SK-N-SH treated with all-trans-retinoic acid at 6 μM for 48 hours (cell line): ENCODE measurements around the gene ZNF423.

Experiments
- ATAC-seq: fragments of 200-7000 bp; cut with Tn5 transposase; 3 replicates; pipeline ENCODE4 v1.9.1; 2020; ENCODE audit warnings: mild to moderate bottlenecking, moderate library complexity
- ARNTL ChIP-seq: fragments of 450-650 bp; formaldehyde crosslinking; IDR thresholded peaks from 2 replicates; pipeline ENCODE4 v1.5.0; 2020; ENCODE audit warnings: low read depth, mild to moderate bottlenecking, moderate library complexity, borderline replicate concordance
- BACH2 ChIP-seq: fragments of 250-450 bp; sonication (Bioruptor Pico); IDR thresholded peaks from 2 replicates; pipeline ENCODE4 v1.9.0; 2021; ENCODE audit warnings: mild to moderate bottlenecking, borderline replicate concordance
- CREB5 ChIP-seq: fragments of 250-450 bp; sonication (Bioruptor Pico); IDR thresholded peaks from 2 replicates; pipeline ENCODE4 v1.5.1; 2020; ENCODE audit warnings: low read depth, mild to moderate bottlenecking, moderate library complexity
- CSDC2 ChIP-seq: fragments of 250-450 bp; sonication (Bioruptor Pico); IDR thresholded peaks from 2 replicates; pipeline ENCODE4 v1.5.0; 2020; ENCODE audit warnings: mild to moderate bottlenecking, moderate library complexity
- CSRNP3 ChIP-seq: fragments of 250-450 bp; sonication (Bioruptor Pico); IDR thresholded peaks from 2 replicates; pipeline ENCODE4 v1.5.1; 2021; ENCODE audit warnings: mild to moderate bottlenecking, moderate library complexity
- GLIS3 ChIP-seq: fragments of 250-450 bp; sonication (Bioruptor Pico); IDR thresholded peaks from 2 replicates; pipeline ENCODE4 v1.5.0; 2020; ENCODE audit warnings: mild to moderate bottlenecking, moderate library complexity
- ISL1 ChIP-seq: fragments of 250-450 bp; sonication (Bioruptor Pico); IDR thresholded peaks from 2 replicates; pipeline ENCODE4 v2.1.2; 2022; ENCODE audit warnings: mild to moderate bottlenecking, moderate library complexity
- OSR1 ChIP-seq: fragments of 250-450 bp; sonication (Bioruptor Pico); IDR thresholded peaks from 2 replicates; pipeline ENCODE4 v1.8.0; 2022; ENCODE audit warnings: moderate library complexity, mild to moderate bottlenecking, inconsistent platforms
- PATZ1 ChIP-seq: fragments of 250-450 bp; sonication (Bioruptor Pico); IDR thresholded peaks from 2 replicates; pipeline ENCODE4 v1.8.0; 2020; ENCODE audit warnings: mild to moderate bottlenecking, moderate library complexity, borderline replicate concordance
- PPARA ChIP-seq: fragments of 250-450 bp; sonication (Bioruptor Pico); IDR thresholded peaks from 2 replicates; pipeline ENCODE4 v1.5.0; 2020; ENCODE audit warnings: mild to moderate bottlenecking, borderline replicate concordance
- RARB ChIP-seq: fragments of 250-450 bp; sonication (Bioruptor Pico); IDR thresholded peaks from 2 replicates; pipeline ENCODE4 v1.8.0; 2021; ENCODE audit warnings: mild to moderate bottlenecking, moderate library complexity
- SNAI2 ChIP-seq: fragments of 250-450 bp; sonication (Bioruptor Pico); IDR thresholded peaks from 2 replicates; pipeline ENCODE4 v1.5.0; 2020; ENCODE audit warnings: mild to moderate bottlenecking, moderate library complexity
- TCF4 ChIP-seq: fragments of 250-450 bp; sonication (Bioruptor Pico); IDR thresholded peaks from 2 replicates; pipeline ENCODE4 v1.8.0; 2021; ENCODE audit warnings: mild to moderate bottlenecking, moderate library complexity, borderline replicate concordance
- TOX ChIP-seq: fragments of 250-450 bp; sonication (Bioruptor Pico); IDR thresholded peaks from 2 replicates; pipeline ENCODE4 v1.8.0; 2021; ENCODE audit warnings: mild to moderate bottlenecking, moderate library complexity, borderline replicate concordance
- TSHZ2 ChIP-seq: fragments of 250-450 bp; sonication (Bioruptor Pico); IDR thresholded peaks from 2 replicates; pipeline ENCODE4 v1.5.0; 2020; ENCODE audit warnings: mild to moderate bottlenecking, moderate library complexity
- ZC3H10 ChIP-seq: fragments of 250-450 bp; sonication (Bioruptor Pico); IDR thresholded peaks from 2 replicates; pipeline ENCODE4 v1.5.1; 2021; ENCODE audit warnings: mild to moderate bottlenecking, moderate library complexity
- ZFP3 ChIP-seq: fragments of 250-450 bp; sonication (Bioruptor Pico); IDR thresholded peaks from 2 replicates; pipeline ENCODE4 v1.5.0; 2020; ENCODE audit warnings: mild to moderate bottlenecking, moderate library complexity
- ZFP30 ChIP-seq: fragments of 450-650 bp; formaldehyde crosslinking; IDR thresholded peaks from 2 replicates; pipeline ENCODE4 v1.5.0; 2022; ENCODE audit warnings: mild to moderate bottlenecking, moderate library complexity
- ZNF565 ChIP-seq: fragments of 450-650 bp; formaldehyde crosslinking; conservative IDR thresholded peaks from 2 replicates; pipeline ENCODE4 v1.5.0; 2020; ENCODE audit warnings: low read depth, mild to moderate bottlenecking, moderate library complexity
- ZNF70 ChIP-seq: fragments of 450-650 bp; formaldehyde crosslinking; IDR thresholded peaks from 2 replicates; pipeline ENCODE4 v1.5.0; 2020; ENCODE audit warnings: mild to moderate bottlenecking, moderate library complexity
- ZNF8 ChIP-seq: fragments of 450-650 bp; formaldehyde crosslinking; IDR thresholded peaks from 2 replicates; pipeline ENCODE4 v1.5.0; 2020; ENCODE audit warnings: mild to moderate bottlenecking, moderate library complexity
- TF ChIP-seq, protein P1 (sequence below): fragments of 250-450 bp; sonication (Bioruptor Pico); IDR thresholded peaks from 2 replicates; pipeline ENCODE4 v1.8.0; 2021; ENCODE audit warnings: low read depth, mild to moderate bottlenecking, moderate library complexity, borderline replicate concordance

Gene ZNF423

DNA sequence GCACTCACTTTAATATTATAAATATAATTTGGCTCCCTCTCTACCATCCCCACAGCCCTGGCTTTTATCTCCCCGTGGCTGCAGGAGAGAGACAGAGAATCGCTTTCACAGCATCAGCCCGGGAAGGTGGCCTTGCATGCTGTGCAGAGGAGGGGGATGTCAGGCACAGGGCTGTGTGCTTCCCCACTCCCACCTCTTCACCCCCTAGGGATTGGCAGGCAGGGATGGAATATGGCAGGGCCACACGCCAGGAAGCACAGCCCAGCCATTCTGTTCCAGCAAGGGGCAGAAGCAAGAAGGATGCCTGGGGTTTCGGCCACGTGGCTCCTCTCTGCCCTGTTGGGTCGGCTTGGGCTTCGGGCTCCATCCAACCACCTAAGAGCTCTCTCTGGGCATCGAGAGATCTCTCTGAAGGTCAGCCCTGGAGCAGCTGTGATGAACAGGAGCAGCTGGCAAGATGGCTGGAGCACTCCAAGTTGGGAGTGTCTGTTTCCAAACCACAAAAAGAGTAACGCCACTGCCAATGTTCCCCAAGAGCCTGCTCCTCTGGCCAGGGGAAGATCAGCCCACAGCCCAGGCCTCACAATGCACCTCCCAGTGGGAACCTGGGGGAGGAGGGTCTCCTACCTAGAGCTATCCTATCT lies 259.1 kb downstream of the ZNF423 start:
- ATAC-seq = no peak; the same call in 2 of the 3 replicates
- TF ChIP-seq OSR1 (CRISPR knock-in tag) = no peak
- peak; percentile 86 for TF ChIP-seq ZFP3 (CRISPR knock-in tag)
- TF ChIP-seq, all 23 proteins: peak for 1

DNA sequence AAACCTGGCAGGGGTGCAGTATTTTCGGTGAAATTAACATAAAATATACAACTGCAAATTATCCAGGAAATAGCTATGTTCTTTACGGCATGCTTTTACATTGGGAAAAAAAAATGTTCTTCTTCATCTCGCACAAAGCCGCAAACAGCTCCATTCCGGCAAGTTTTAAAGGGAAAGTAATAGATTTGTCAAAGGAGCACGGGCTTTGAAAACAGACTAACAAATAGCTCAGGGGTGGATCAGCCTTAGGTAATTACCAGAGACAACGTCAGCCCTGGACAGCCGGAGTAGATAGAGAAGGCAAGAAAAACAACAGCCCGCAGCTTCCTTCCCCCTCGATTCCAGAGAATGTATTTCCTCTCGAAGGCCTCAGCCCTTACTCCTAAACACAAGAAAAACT lies 259.8 kb downstream of the ZNF423 start:
- TF ChIP-seq ZC3H10 (CRISPR knock-in tag) (no peak), TCF4 (CRISPR knock-in tag) (no peak), ZNF8 (CRISPR knock-in tag) (no peak), TSHZ2 (no peak)
- TF ChIP-seq, all 23 proteins: peak for 0
- no peak; the same call in 2 of the 3 replicates for ATAC-seq

- TF ChIP-seq TSHZ2 (no peak), ZNF70 (CRISPR knock-in tag) (no peak), TOX (CRISPR knock-in tag) (no peak), GLIS3 (CRISPR knock-in tag) (no peak), PPARA (CRISPR knock-in tag) (no peak), ARNTL (no peak), TCF4 (CRISPR knock-in tag) (no peak), ZFP30 (CRISPR knock-in tag) (no peak), CREB5 (CRISPR knock-in tag) (no peak), ZNF8 (CRISPR knock-in tag) (no peak), OSR1 (CRISPR knock-in tag) (no peak), RARB (CRISPR knock-in tag) (no peak), ZNF565 (CRISPR knock-in tag) (no peak), ISL1 (no peak), PATZ1 (CRISPR knock-in tag) (no peak), CSRNP3 (CRISPR knock-in tag) (no peak), SNAI2 (CRISPR knock-in tag) (no peak), BACH2 (CRISPR knock-in tag) (no peak), CSDC2 (CRISPR knock-in tag) (no peak)
- TF ChIP-seq, protein P1, sequence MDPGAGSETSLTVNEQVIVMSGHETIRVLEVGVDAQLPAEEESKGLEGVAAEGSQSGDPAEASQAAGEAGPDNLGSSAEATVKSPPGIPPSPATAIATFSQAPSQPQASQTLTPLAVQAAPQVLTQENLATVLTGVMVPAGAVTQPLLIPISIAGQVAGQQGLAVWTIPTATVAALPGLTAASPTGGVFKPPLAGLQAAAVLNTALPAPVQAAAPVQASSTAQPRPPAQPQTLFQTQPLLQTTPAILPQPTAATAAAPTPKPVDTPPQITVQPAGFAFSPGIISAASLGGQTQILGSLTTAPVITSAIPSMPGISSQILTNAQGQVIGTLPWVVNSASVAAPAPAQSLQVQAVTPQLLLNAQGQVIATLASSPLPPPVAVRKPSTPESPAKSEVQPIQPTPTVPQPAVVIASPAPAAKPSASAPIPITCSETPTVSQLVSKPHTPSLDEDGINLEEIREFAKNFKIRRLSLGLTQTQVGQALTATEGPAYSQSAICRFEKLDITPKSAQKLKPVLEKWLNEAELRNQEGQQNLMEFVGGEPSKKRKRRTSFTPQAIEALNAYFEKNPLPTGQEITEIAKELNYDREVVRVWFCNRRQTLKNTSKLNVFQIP = no peak
- ATAC-seq = no peak; the same call in 2 of the 3 replicates
Observed at GRCh38 chr16:49594685-49595498, 261.0 kb downstream of the ZNF423 start.
